OCI-LY1 (cell line): ENCODE measurements around the gene FZR1.
A peak's percentile ranks its signal among the peaks of the same experiment; 100 is the strongest.

Source experiments
- H2AFZ ChIP-seq: fragments of 200-600 bp; sonication (generic), shearing (Covaris generic); 2 replicates; pipeline ENCODE4 v1.6.0; 2014; ENCODE audit warnings: antibody characterized with exemption, mild to moderate bottlenecking, low read length
- H3F3A ChIP-seq: fragments of 200-600 bp; sonication (generic), shearing (Covaris generic); 2 replicates; pipeline ENCODE4 v1.6.0; 2014; ENCODE audit warnings: mild to moderate bottlenecking, antibody characterized with exemption, low read length, moderate library complexity; ENCODE audit not compliant: insufficient read depth
- H3K27ac ChIP-seq: fragments of 200-600 bp; sonication (generic); 2 replicates; pipeline ENCODE4 v1.5.1; 2014; ENCODE audit warnings: low read length, mixed run types, mild to moderate bottlenecking, low read depth; ENCODE audit not compliant: poor library complexity, severe bottlenecking
- H3K27me3 ChIP-seq: fragments of 200-600 bp; sonication (generic); 2 replicates; pipeline ENCODE4 v1.6.0; 2014; ENCODE audit warnings: antibody characterized with exemption, mild to moderate bottlenecking, low read length, moderate library complexity; ENCODE audit not compliant: insufficient read depth
- H3K36me3 ChIP-seq: fragments of 200-600 bp; sonication (generic); 2 replicates; pipeline ENCODE4 v1.6.1; 2014; ENCODE audit warnings: mild to moderate bottlenecking, antibody characterized with exemption, low read length, moderate library complexity, mixed read lengths; ENCODE audit not compliant: insufficient read depth
- H3K4me1 ChIP-seq: fragments of 200-600 bp; sonication (generic); 2 replicates; pipeline ENCODE4 v1.5.1; 2014; ENCODE audit warnings: mild to moderate bottlenecking, low read length, moderate library complexity; ENCODE audit not compliant: insufficient read depth, severe bottlenecking
- H3K4me2 ChIP-seq: fragments of 200-600 bp; sonication (generic), shearing (Covaris generic); 2 replicates; pipeline ENCODE4 v1.6.1; 2014; ENCODE audit warnings: low read length
- H3K4me3 ChIP-seq: fragments of 200-600 bp; sonication (generic); 2 replicates; pipeline ENCODE4 v1.5.1; 2014; ENCODE audit warnings: low read length, low read depth, mild to moderate bottlenecking, mixed read lengths; ENCODE audit not compliant: poor library complexity, severe bottlenecking
- H3K79me2 ChIP-seq: fragments of 200-600 bp; shearing (Covaris generic); 2 replicates; pipeline ENCODE4 v1.6.1; 2016; ENCODE audit warnings: mixed run types, low read length, mixed read lengths; ENCODE audit not compliant: insufficient read depth
- H3K9ac ChIP-seq: fragments of 200-600 bp; sonication (generic), shearing (Covaris generic); 2 replicates; pipeline ENCODE4 v1.6.1; 2014; ENCODE audit warnings: mild to moderate bottlenecking, low read length, mixed read lengths
- H3K9me2 ChIP-seq: fragments of 200-600 bp; sonication (generic), shearing (Covaris generic); 2 replicates; pipeline ENCODE4 v1.6.1; 2014; ENCODE audit warnings: low read depth, mild to moderate bottlenecking, low read length, mixed read lengths
- H3K9me3 ChIP-seq: fragments of 200-600 bp; shearing (Covaris generic); 2 replicates; pipeline ENCODE4 v1.6.1; 2014; ENCODE audit warnings: low read length, mixed read lengths
- H4K20me1 ChIP-seq: fragments of 200-600 bp; sonication (generic), shearing (Covaris generic); 2 replicates; pipeline ENCODE4 v1.6.0; 2016; ENCODE audit warnings: mild to moderate bottlenecking, low read length; ENCODE audit not compliant: insufficient read depth
- EZH2 ChIP-seq: fragments of 200-600 bp; sonication (generic), shearing (Covaris generic); IDR thresholded peaks from 2 replicates; pipeline ENCODE4 v1.8.0; 2017; ENCODE audit warnings: borderline replicate concordance, mixed run types, mild to moderate bottlenecking, antibody characterized with exemption, low read length, moderate library complexity, mixed read lengths
- TF ChIP-seq, protein P1 (sequence below): fragments of 200-600 bp; sonication (generic), shearing (Covaris generic); IDR thresholded peaks from 2 replicates; pipeline ENCODE4 v1.5.1; 2017; ENCODE audit warnings: mild to moderate bottlenecking, antibody characterized with exemption, low read length, moderate library complexity, mixed read lengths

FZR1 gene

DNA sequence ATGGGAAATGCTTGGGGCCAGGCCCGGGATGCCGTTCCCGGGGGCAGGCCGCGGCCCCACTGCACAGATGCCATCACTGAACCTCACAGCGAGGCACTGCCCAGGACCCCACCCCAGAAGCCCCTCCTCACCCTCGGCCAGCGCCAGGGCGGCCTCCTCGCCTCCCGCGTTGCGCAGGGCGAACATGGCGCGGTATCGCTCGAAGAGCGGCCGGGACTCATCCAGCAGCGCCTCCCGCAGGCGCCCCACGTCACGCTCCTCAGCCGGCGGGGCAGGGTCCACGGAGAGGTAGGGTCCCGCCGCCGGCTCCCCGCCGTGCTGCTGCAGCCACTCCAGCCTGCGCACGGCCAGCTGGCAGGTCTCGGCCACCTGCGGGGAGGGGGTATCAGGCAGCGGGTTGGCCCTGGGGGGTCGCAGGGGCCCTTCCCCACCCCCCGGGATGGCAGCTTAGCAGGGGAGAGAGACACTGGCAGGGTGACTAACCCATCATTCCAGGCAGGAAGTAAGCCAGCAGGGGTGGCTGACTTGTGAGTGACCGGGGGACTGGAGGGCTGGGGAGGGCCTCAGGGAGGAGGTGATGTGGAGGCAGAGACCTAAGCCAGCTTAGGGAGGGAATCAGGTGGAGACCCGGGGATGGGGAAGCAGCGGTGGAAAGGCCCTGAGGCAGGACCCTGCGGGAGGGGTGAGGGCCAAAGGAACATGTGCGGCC is 13.8 kb upstream of the FZR1 start:
- Histone ChIP-seq H3F3A (no peaks in the 10 kb centered on the region), H3K9ac (no peak overlapping the region), H3K4me1 (peaks cover 12% of the 10 kb centered on the region), H3K79me2 (no peaks in the 10 kb centered on the region), H3K9me3 (no peaks in the 10 kb centered on the region), H3K9me2 (no peaks in the 10 kb centered on the region), H3K36me3 (peaks cover 49% of the 10 kb centered on the region), H4K20me1 (no peaks in the 10 kb centered on the region), H3K4me3 (no peak overlapping the region), H3K27me3 (no peaks in the 10 kb centered on the region), H3K27ac (no peak overlapping the region), H2AFZ (no peak overlapping the region), H3K4me2 (no peak overlapping the region)
- TF ChIP-seq, protein P1, sequence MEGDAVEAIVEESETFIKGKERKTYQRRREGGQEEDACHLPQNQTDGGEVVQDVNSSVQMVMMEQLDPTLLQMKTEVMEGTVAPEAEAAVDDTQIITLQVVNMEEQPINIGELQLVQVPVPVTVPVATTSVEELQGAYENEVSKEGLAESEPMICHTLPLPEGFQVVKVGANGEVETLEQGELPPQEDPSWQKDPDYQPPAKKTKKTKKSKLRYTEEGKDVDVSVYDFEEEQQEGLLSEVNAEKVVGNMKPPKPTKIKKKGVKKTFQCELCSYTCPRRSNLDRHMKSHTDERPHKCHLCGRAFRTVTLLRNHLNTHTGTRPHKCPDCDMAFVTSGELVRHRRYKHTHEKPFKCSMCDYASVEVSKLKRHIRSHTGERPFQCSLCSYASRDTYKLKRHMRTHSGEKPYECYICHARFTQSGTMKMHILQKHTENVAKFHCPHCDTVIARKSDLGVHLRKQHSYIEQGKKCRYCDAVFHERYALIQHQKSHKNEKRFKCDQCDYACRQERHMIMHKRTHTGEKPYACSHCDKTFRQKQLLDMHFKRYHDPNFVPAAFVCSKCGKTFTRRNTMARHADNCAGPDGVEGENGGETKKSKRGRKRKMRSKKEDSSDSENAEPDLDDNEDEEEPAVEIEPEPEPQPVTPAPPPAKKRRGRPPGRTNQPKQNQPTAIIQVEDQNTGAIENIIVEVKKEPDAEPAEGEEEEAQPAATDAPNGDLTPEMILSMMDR: no peak
- no peak for TF ChIP-seq EZH2

GRCh38 chr19:3492919-3493318 is 13.2 kb upstream of the FZR1 start:
- Histone ChIP-seq H2AFZ (no peak overlapping the region), H3K9me2 (no peaks in the 10 kb centered on the region), H3K9me3 (no peaks in the 10 kb centered on the region), H3K4me3 (no peak overlapping the region), H3K79me2 (no peaks in the 10 kb centered on the region), H3K27me3 (no peaks in the 10 kb centered on the region), H3K4me1 (peaks cover 12% of the 10 kb centered on the region), H3K9ac (no peak overlapping the region), H3F3A (no peaks in the 10 kb centered on the region), H3K27ac (no peak overlapping the region), H3K4me2 (no peak overlapping the region), H4K20me1 (no peaks in the 10 kb centered on the region), H3K36me3 (peaks cover 55% of the 10 kb centered on the region)
- TF ChIP-seq, protein P1: no peak
- TF ChIP-seq EZH2: no peak

- H4K20me1 ChIP-seq: no peaks in the 10 kb centered on the region
- no peaks in the 10 kb centered on the region for H3K79me2 ChIP-seq
- peaks cover 58% of the 10 kb centered on the region for H3K36me3 ChIP-seq
- H2AFZ ChIP-seq: no peak overlapping the region
- peak overlapping the region; percentile 74 for H3K4me2 ChIP-seq
- H3K9me3 ChIP-seq: no peaks in the 10 kb centered on the region
- H3F3A ChIP-seq: no peaks in the 10 kb centered on the region
- peak overlapping the region; percentile 52 for H3K4me3 ChIP-seq
- peak overlapping the region; percentile 67; the same call in 1 of the 2 replicates for H3K9ac ChIP-seq
- H3K9me2 ChIP-seq: no peaks in the 10 kb centered on the region
- H3K27ac ChIP-seq: peak overlapping the region; percentile 90
- no peaks in the 10 kb centered on the region for H3K27me3 ChIP-seq
- TF ChIP-seq, protein P1: no peak
- no peak for TF ChIP-seq EZH2
- peaks cover 12% of the 10 kb centered on the region for H3K4me1 ChIP-seq
Measured at GRCh38 chr19:3493651-3494050, 12.5 kb upstream of the FZR1 start.
